Esophagus squamous epithelium (tissue), 5 donors: ENCODE data around the gene P3H2. TPM values are rescaled to one million over a fixed set of nuclear protein-coding genes. Genes with fewer than 3 reads are reported as not detected.

Source experiments
- DNase-seq: peaks from one replicate; lab custom pipeline; 2025; lab: John Stamatoyannopoulos, UW
- H3K27ac ChIP-seq, 4 donors: fragments of 200-600 bp; sonication (generic); one replicate each; pipeline ENCODE4 v1.5.1; 2016 to 2019; ENCODE audit warnings: mild to moderate bottlenecking in 1 of 4
- H3K27me3 ChIP-seq, 4 donors: fragments of 200-600 bp; sonication (generic); 1 replicate in 3 of 4; 2 replicates in 1 of 4; pipeline versions ENCODE4 v1.5.1 to v1.6.0; 2017 to 2021; ENCODE audit warnings: antibody characterized with exemption in 1 of 4
- H3K36me3 ChIP-seq, 3 donors: fragments of 200-600 bp; sonication (generic); one replicate each; pipeline ENCODE4 v1.5.1; 2016 to 2019
- H3K4me1 ChIP-seq, 3 donors: fragments of 200-600 bp; sonication (generic); one replicate each; pipeline ENCODE4 v1.5.1; 2017 to 2019
- H3K4me3 ChIP-seq, 4 donors: fragments of 200-600 bp; sonication (generic); 1 replicate in 3 of 4; 2 replicates in 1 of 4; pipeline ENCODE4 v1.5.1; 2016 to 2019; ENCODE audit warnings: mild to moderate bottlenecking in 2 of 4, moderate library complexity in 1 of 4
- H3K9me3 ChIP-seq, 3 donors: fragments of 200-600 bp; sonication (generic); one replicate each; pipeline ENCODE4 v1.5.1; 2016 to 2019
- POLR2A ChIP-seq, 4 donors: fragments of 450-650 bp; IDR thresholded peaks; one replicate each; pipeline ENCODE4 v1.6.1; 2017; ENCODE audit warnings: antibody characterized with exemption in 4 of 4, mild to moderate bottlenecking in 4 of 4, moderate library complexity in 3 of 4
- WGBS, 2 donors: methylation state at CpG; one replicate each; pipeline ENCODE4 v1.1.5; 2018; 5-methylcytosine and 5-hydroxymethylcytosine counted together
- intact Hi-C: fragments of 100-400 bp; cut with DNase I; formaldehyde crosslinking; loops from one replicate; pipeline ENCODE4 v1.15.0; 2022
- total RNA-seq, 4 donors: library from RNA; depleted of rRNA; stranded (reverse); fragments of >200 nt; gene quantifications; one replicate each; pipeline ENCODE4 v1.1.0, GENCODE V29; 2016
- TF ChIP-seq, protein P1 (sequence below), 6 experiments: fragments of 450-650 bp in 4 of 6; fragments of 200-600 bp in 2 of 6; sonication (generic) in 2 of 6; IDR thresholded peaks; one replicate each; pipeline ENCODE4 v1.5.1; 2016 to 2019; ENCODE audit warnings: antibody characterized with exemption in 6 of 6, mild to moderate bottlenecking in 4 of 6, moderate library complexity in 4 of 6
- donor health status: DM: yes; HTN: yes; CAD: no.

P3H2 gene
- total RNA-seq, 4 donors from 2014 or later, result 16.5 to 41.2 (median 34.0) TPM

DNA sequence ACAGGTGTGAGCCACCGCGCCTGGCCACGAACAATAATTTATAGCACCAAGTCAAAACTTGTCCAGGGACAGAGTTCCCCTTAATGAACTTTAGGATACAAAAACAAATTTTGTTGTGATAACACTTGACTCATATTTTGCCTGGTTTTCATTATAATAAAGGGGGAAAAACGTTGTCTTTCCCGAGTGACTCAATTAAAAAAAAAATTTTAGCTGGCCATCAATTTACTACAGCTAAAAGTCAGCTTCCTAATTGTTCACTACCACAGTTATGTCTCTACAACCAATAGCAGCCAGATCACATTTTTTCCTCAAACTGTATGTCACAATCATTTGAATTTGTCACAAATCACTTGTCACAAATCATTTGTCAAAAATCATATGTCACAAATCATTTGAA lies 116.0 kb downstream of the P3H2 start:
- Histone ChIP-seq H3K27ac (no peak overlapping the region), H3K4me3 (no peak overlapping the region), H3K27me3 (no peaks in the 10 kb centered on the region), H3K9me3 (no peaks in the 10 kb centered on the region), H3K4me1 (peaks cover 0 to 16% (median 4%) of the 10 kb centered on the region in 3 donors), H3K36me3 (no peaks in the 10 kb centered on the region)
- intact Hi-C loops, result no loop called here
- no peak for DNase-seq
- TF ChIP-seq, protein P1, sequence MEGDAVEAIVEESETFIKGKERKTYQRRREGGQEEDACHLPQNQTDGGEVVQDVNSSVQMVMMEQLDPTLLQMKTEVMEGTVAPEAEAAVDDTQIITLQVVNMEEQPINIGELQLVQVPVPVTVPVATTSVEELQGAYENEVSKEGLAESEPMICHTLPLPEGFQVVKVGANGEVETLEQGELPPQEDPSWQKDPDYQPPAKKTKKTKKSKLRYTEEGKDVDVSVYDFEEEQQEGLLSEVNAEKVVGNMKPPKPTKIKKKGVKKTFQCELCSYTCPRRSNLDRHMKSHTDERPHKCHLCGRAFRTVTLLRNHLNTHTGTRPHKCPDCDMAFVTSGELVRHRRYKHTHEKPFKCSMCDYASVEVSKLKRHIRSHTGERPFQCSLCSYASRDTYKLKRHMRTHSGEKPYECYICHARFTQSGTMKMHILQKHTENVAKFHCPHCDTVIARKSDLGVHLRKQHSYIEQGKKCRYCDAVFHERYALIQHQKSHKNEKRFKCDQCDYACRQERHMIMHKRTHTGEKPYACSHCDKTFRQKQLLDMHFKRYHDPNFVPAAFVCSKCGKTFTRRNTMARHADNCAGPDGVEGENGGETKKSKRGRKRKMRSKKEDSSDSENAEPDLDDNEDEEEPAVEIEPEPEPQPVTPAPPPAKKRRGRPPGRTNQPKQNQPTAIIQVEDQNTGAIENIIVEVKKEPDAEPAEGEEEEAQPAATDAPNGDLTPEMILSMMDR (IDR thresholded peaks at IDR 0.05), result no peak
- TF ChIP-seq POLR2A (IDR thresholded peaks at IDR 0.05), result no peak
- WGBS, 2 donors, result 58 to 77% methylated on average over 5 of the region's 5 CpGs

DNA sequence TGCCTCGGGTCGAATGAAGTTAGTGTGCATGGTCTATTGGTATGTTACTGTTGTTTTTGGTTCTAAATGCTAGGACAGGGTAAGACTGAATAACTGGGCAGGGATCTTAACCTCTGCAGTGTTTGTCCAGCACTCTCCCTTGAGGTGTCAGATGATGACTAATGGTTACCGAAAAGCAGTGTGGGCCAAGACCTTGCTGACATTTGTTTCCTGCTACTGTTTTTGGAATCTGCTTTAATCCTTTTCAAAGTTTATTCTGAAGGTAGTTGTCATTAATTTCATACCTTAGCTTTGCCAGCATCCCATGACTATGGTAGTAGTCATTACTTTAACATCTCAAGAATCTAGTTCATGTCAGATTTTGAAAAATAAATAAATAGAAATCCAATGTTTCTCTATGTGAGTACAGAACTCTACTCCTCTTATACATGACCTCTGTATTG lies 117.0 kb downstream of the P3H2 start:
- Histone ChIP-seq H3K9me3 (no peaks in the 10 kb centered on the region), H3K27me3 (no peaks in the 10 kb centered on the region), H3K36me3 (no peaks in the 10 kb centered on the region), H3K4me1 (peaks cover 0 to 16% (median 4%) of the 10 kb centered on the region in 3 donors), H3K27ac (peak overlapping the region in 2 of 4 donors; percentile 47 to 51), H3K4me3 (no peak overlapping the region)
- 21 to 38% methylated on average over 3 of the region's 3 CpGs for WGBS, 2 donors
- intact Hi-C loops, result no loop called here
- TF ChIP-seq, protein P1 (IDR thresholded peaks at IDR 0.05), result no peak
- TF ChIP-seq POLR2A (IDR thresholded peaks at IDR 0.05), result no peak
- DNase-seq, result no peak

DNA sequence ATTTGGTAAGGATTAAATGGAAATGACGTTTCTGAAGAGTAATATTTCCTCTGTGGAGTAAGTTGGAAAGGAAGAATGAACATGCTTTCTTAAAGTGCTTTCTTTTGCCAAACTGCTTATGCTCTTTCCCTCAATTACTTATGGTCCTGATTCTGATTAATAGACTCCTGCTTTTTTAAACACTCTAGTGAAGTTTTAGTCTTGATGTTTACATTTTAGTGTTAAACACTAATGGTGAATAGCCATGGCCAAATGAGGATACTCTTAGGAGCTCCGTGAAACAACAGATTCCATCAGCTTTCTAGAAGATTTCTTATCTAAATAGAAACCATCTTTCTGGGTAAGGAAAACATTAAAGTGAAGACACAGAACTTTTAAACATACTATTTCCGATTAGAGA lies 117.6 kb downstream of the P3H2 start:
- intact Hi-C loops, result no loop called here

DNA sequence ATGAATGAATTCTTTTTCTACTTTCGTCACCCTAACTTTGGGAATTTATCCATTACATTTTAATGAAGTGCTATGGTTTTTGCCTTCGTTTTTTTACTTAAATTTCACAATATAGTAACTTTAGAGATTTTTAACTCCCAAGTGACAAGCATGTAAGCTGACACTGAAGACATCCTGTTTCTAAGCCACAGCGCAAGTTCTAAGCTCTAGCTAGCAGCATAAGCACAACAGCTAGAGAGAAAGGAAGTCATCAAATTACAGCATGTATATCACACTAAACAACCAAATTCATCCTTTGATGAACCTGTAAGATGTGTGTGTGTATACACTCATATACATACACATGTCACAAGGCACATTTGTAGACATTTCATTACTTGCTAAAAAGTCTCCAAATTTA lies 119.3 kb downstream of the P3H2 start:
- Histone ChIP-seq H3K27me3 (no peaks in the 10 kb centered on the region), H3K27ac (no peak overlapping the region), H3K4me3 (no peak overlapping the region), H3K9me3 (no peaks in the 10 kb centered on the region), H3K4me1 (peaks cover 0 to 16% (median 4%) of the 10 kb centered on the region in 3 donors), H3K36me3 (no peaks in the 10 kb centered on the region)
- WGBS, 2 donors, result 60 to 74% methylated on average over 3 of the region's 3 CpGs
- DNase-seq, result no peak
- no peak for TF ChIP-seq POLR2A (IDR thresholded peaks at IDR 0.05)
- TF ChIP-seq, protein P1 (IDR thresholded peaks at IDR 0.05), result no peak
- intact Hi-C loops, result no loop called here

More for the DNA sequence above, 117.6 kb downstream of the P3H2 start:
- Histone ChIP-seq H3K9me3 (no peaks in the 10 kb centered on the region), H3K27me3 (no peaks in the 10 kb centered on the region), H3K27ac (peak overlapping the region in 1 of 4 donors; percentile 51), H3K36me3 (no peaks in the 10 kb centered on the region), H3K4me3 (no peak overlapping the region), H3K4me1 (peaks cover 0 to 16% (median 4%) of the 10 kb centered on the region in 3 donors)
- no peak for TF ChIP-seq POLR2A (IDR thresholded peaks at IDR 0.05)
- TF ChIP-seq, protein P1 (IDR thresholded peaks at IDR 0.05), result no peak
- DNase-seq, result no peak
- WGBS, 2 donors, result 51 to 60% methylated on average over 3 of the region's 3 CpGs

DNA sequence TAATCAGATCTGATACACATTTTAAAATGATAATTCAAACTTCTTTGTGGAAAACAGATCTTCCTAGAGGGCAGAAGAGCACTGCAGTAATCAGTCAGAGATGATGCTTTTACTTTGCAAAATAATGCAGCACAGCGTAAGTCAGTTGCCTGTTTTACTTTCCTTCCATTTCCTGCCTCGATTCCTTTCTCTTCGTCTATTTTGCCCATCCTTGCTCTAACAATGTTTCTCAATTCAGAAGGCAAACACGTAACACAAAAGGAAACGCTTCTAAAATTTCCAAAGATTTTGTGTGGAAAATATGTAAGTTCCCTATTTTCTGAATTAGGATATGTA lies 119.9 kb downstream of the P3H2 start:
- DNase-seq, result no peak
- H3K9me3 ChIP-seq, result no peaks in the 10 kb centered on the region
- WGBS, 2 donors, result 59 to 86% methylated on average over 5 of the region's 5 CpGs
- no peak overlapping the region for H3K27ac ChIP-seq
- no peak for TF ChIP-seq POLR2A (IDR thresholded peaks at IDR 0.05)
- TF ChIP-seq, protein P1 (IDR thresholded peaks at IDR 0.05), result no peak
- H3K36me3 ChIP-seq, result no peaks in the 10 kb centered on the region
- peaks cover 0 to 16% (median 4%) of the 10 kb centered on the region in 3 donors for H3K4me1 ChIP-seq
- intact Hi-C loops, result no loop called here
- no peak overlapping the region for H3K4me3 ChIP-seq
- H3K27me3 ChIP-seq, result no peaks in the 10 kb centered on the region
